Measurements from ENCODE around the gene PGAP6. TPM values are rescaled to one million over a fixed set of nuclear protein-coding genes. Genes with fewer than 3 reads are reported as not detected.
A peak's percentile ranks its signal among the peaks of the same experiment; 100 is the strongest.

The PGAP6 gene
- total and polyA plus RNA-seq, 9 of the 15 experiments (the other 6 are each of a cell fraction or from before 2014, with no cell fraction given), result 0.45 to 50.2 (median 39.3) TPM

DNA sequence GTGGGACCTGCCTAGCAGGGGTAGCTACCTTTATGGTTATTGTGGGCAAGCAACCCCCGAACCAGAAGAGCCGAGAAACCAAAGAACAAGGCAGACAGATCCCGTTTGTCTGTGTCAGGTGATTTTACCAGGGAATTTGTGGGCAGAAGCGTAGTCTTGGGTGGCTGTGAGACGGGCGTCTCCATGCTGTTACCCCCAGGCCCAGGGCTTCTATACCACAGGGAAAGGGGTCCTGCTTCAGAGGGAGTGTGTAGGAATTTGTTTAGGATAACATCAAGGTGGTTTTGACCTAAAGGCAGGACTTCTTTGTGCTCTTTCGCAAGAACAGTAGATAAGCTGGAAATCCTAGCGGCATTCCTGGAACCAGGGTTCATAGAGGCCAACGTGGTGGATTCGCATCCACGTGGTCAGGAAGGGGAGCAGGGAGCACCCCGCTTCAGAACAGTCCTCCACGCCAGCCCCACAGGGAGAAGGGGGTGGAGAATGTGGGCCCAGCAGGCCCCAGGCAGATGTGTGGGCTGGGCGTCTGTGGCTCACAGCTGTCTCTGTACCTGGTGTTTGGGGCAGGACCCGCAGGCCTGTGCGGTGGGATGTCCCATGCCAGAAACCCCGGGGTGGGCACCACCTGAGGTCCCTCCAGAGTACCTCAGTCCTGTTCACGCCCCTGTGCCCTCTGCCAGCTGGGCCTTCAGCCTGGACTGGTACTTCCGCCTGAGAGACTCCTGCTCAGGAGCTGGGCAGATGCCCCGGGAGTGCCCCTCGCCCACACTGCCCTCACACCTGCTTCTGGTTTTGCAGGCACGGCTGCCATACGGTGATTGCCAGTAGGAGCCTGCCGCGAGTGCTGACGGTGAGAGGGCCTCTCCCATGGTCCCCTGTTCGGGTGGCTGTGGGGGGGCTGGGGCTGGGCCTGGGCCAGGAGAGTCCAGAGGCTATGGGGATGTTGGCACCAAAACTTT is 24.0 kb upstream of the PGAP6 start (continued):
- TF ChIP-seq STAT5A (IDR thresholded peaks at IDR 0.05; ENCODE audit: borderline replicate concordance, low read length), result peak; percentile 66; the same call in 1 of the 2 replicates
- no peak for TF ChIP-seq CUX1 (CRISPR knock-in tag; IDR thresholded peaks at IDR 0.05)
- TF ChIP-seq RBFOX2 (IDR thresholded peaks at IDR 0.05; ENCODE audit: low read depth, low read length), result peak; percentile 49
- TF ChIP-seq MECOM (CRISPR knock-in tag; IDR thresholded peaks at IDR 0.05), result 0 out of 2 replicates have a peak, but pooled peaks have one; percentile 50
- TF ChIP-seq FIP1L1 (IDR thresholded peaks at IDR 0.05; ENCODE audit: low read depth, low read length, poor library complexity, severe bottlenecking), result no peak
- TF ChIP-seq ZNF263 (CRISPR knock-in tag; IDR thresholded peaks at IDR 0.05; ENCODE audit: borderline replicate concordance), result peak; percentile 97
- TF ChIP-seq, protein P1, sequence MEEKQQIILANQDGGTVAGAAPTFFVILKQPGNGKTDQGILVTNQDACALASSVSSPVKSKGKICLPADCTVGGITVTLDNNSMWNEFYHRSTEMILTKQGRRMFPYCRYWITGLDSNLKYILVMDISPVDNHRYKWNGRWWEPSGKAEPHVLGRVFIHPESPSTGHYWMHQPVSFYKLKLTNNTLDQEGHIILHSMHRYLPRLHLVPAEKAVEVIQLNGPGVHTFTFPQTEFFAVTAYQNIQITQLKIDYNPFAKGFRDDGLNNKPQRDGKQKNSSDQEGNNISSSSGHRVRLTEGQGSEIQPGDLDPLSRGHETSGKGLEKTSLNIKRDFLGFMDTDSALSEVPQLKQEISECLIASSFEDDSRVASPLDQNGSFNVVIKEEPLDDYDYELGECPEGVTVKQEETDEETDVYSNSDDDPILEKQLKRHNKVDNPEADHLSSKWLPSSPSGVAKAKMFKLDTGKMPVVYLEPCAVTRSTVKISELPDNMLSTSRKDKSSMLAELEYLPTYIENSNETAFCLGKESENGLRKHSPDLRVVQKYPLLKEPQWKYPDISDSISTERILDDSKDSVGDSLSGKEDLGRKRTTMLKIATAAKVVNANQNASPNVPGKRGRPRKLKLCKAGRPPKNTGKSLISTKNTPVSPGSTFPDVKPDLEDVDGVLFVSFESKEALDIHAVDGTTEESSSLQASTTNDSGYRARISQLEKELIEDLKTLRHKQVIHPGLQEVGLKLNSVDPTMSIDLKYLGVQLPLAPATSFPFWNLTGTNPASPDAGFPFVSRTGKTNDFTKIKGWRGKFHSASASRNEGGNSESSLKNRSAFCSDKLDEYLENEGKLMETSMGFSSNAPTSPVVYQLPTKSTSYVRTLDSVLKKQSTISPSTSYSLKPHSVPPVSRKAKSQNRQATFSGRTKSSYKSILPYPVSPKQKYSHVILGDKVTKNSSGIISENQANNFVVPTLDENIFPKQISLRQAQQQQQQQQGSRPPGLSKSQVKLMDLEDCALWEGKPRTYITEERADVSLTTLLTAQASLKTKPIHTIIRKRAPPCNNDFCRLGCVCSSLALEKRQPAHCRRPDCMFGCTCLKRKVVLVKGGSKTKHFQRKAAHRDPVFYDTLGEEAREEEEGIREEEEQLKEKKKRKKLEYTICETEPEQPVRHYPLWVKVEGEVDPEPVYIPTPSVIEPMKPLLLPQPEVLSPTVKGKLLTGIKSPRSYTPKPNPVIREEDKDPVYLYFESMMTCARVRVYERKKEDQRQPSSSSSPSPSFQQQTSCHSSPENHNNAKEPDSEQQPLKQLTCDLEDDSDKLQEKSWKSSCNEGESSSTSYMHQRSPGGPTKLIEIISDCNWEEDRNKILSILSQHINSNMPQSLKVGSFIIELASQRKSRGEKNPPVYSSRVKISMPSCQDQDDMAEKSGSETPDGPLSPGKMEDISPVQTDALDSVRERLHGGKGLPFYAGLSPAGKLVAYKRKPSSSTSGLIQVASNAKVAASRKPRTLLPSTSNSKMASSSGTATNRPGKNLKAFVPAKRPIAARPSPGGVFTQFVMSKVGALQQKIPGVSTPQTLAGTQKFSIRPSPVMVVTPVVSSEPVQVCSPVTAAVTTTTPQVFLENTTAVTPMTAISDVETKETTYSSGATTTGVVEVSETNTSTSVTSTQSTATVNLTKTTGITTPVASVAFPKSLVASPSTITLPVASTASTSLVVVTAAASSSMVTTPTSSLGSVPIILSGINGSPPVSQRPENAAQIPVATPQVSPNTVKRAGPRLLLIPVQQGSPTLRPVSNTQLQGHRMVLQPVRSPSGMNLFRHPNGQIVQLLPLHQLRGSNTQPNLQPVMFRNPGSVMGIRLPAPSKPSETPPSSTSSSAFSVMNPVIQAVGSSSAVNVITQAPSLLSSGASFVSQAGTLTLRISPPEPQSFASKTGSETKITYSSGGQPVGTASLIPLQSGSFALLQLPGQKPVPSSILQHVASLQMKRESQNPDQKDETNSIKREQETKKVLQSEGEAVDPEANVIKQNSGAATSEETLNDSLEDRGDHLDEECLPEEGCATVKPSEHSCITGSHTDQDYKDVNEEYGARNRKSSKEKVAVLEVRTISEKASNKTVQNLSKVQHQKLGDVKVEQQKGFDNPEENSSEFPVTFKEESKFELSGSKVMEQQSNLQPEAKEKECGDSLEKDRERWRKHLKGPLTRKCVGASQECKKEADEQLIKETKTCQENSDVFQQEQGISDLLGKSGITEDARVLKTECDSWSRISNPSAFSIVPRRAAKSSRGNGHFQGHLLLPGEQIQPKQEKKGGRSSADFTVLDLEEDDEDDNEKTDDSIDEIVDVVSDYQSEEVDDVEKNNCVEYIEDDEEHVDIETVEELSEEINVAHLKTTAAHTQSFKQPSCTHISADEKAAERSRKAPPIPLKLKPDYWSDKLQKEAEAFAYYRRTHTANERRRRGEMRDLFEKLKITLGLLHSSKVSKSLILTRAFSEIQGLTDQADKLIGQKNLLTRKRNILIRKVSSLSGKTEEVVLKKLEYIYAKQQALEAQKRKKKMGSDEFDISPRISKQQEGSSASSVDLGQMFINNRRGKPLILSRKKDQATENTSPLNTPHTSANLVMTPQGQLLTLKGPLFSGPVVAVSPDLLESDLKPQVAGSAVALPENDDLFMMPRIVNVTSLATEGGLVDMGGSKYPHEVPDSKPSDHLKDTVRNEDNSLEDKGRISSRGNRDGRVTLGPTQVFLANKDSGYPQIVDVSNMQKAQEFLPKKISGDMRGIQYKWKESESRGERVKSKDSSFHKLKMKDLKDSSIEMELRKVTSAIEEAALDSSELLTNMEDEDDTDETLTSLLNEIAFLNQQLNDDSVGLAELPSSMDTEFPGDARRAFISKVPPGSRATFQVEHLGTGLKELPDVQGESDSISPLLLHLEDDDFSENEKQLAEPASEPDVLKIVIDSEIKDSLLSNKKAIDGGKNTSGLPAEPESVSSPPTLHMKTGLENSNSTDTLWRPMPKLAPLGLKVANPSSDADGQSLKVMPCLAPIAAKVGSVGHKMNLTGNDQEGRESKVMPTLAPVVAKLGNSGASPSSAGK (IDR thresholded peaks at IDR 0.05), result no peak; the same call in 1 of the 2 replicates
- TF ChIP-seq, protein P2, sequence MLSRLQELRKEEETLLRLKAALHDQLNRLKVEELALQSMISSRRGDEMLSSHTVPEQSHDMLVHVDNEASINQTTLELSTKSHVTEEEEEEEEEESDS (CRISPR knock-in tag; IDR thresholded peaks at IDR 0.05), result no peak
- no peak for TF ChIP-seq LEF1 (IDR thresholded peaks at IDR 0.05)

All from K562 (cell line).